Measurements from ENCODE around the gene SEMA5A.

- TF ChIP-seq CTCF (IDR thresholded peaks at IDR 0.05) (no peak), POLR2A (IDR thresholded peaks at IDR 0.05) (no peak)
Measured at GRCh38 chr5:9425710-9426109, 120.2 kb downstream of the SEMA5A start.

Measured in lower leg skin (tissue), 3 donors.